Glutamatergic neuron (in vitro differentiated cells): ENCODE data around the gene CLEC19A. TPM values are rescaled to one million over a fixed set of nuclear protein-coding genes. Genes with fewer than 3 reads are reported as not detected.

Source experiments
- DNase-seq: peaks from one replicate; pipeline ENCODE4 v3.0.0; 2022
- H3K27ac Mint-ChIP-seq: one replicate; pipeline ENCODE4 v1.8.0; 2020; ENCODE audit warnings: mild to moderate bottlenecking, mixed read lengths, inconsistent platforms; ENCODE audit not compliant: unreplicated experiment
- H3K27me3 Mint-ChIP-seq: one replicate; pipeline ENCODE4 v1.8.0; 2020; ENCODE audit warnings: mild to moderate bottlenecking, moderate library complexity, mixed read lengths, inconsistent platforms; ENCODE audit not compliant: unreplicated experiment
- H3K36me3 Mint-ChIP-seq: one replicate; pipeline ENCODE4 v1.8.0; 2020; ENCODE audit warnings: mild to moderate bottlenecking, mixed read lengths, inconsistent platforms; ENCODE audit not compliant: unreplicated experiment
- H3K4me1 Mint-ChIP-seq: one replicate; pipeline ENCODE4 v1.8.0; 2020; ENCODE audit warnings: mild to moderate bottlenecking, low read depth, mixed read lengths, inconsistent platforms; ENCODE audit not compliant: unreplicated experiment
- H3K4me3 Mint-ChIP-seq: one replicate; pipeline ENCODE4 v1.8.0; 2020; ENCODE audit warnings: mild to moderate bottlenecking, mixed read lengths, inconsistent platforms; ENCODE audit not compliant: unreplicated experiment
- H3K9me3 Mint-ChIP-seq: one replicate; pipeline ENCODE4 v1.8.0; 2020; ENCODE audit warnings: mild to moderate bottlenecking, moderate library complexity, mixed read lengths, inconsistent platforms; ENCODE audit not compliant: unreplicated experiment
- total RNA-seq: library from RNA; stranded (reverse); fragmentation: NEBNext Ultra II Directional; extraction: Animal tissue kit (Norgen Biotek cat#: 25700); gene quantifications from one replicate; pipeline ENCODE4 v1.2.1, GENCODE V29; 2021; ENCODE audit not compliant: unreplicated experiment
- TF ChIP-seq, protein P1 (sequence below): fragments of 200-600 bp; sonication (generic); IDR thresholded peaks from one replicate; pipeline ENCODE4 v1.5.0; 2021; ENCODE audit not compliant: partially characterized antibody, unreplicated experiment

Gene CLEC19A
- total RNA-seq, 1 donor from 2014 or later, result not detected

GRCh38 chr16:19240494-19240893, 45.0 kb upstream of the CLEC19A start:
- DNase-seq, result no peak
- H3K4me3 Mint-ChIP-seq, result no peak overlapping the region
- TF ChIP-seq, protein P1, sequence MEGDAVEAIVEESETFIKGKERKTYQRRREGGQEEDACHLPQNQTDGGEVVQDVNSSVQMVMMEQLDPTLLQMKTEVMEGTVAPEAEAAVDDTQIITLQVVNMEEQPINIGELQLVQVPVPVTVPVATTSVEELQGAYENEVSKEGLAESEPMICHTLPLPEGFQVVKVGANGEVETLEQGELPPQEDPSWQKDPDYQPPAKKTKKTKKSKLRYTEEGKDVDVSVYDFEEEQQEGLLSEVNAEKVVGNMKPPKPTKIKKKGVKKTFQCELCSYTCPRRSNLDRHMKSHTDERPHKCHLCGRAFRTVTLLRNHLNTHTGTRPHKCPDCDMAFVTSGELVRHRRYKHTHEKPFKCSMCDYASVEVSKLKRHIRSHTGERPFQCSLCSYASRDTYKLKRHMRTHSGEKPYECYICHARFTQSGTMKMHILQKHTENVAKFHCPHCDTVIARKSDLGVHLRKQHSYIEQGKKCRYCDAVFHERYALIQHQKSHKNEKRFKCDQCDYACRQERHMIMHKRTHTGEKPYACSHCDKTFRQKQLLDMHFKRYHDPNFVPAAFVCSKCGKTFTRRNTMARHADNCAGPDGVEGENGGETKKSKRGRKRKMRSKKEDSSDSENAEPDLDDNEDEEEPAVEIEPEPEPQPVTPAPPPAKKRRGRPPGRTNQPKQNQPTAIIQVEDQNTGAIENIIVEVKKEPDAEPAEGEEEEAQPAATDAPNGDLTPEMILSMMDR, result no peak
- peaks cover 2% of the 10 kb centered on the region for H3K9me3 Mint-ChIP-seq
- H3K27ac Mint-ChIP-seq, result no peak overlapping the region
- peaks cover 20% of the 10 kb centered on the region for H3K36me3 Mint-ChIP-seq
- no peaks in the 10 kb centered on the region for H3K4me1 Mint-ChIP-seq
- peaks cover 6% of the 10 kb centered on the region for H3K27me3 Mint-ChIP-seq

DNA sequence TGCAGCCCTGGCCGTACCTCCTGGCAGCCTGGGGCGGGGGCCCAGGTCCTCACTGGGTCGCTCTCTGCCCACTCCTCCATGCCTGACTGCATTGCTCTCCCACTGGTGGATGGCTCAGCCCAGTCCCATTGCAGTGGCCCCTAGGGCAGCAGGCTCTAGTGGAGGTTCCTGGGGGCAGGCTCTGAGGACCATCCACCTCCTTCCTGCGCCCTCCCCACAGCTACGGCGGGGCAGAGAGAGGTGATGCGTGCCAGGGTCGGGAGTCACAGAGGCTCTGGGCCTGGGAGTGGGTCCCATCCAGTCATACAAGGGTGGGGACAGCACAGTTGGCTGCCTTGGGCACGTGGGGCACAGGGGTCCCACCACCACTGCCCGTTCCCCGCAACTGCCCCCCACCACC, 44.0 kb upstream of the CLEC19A start:
- TF ChIP-seq, protein P1, result no peak
- Mint-ChIP-seq H3K36me3 (peaks cover 11% of the 10 kb centered on the region), H3K27ac (no peak overlapping the region), H3K27me3 (peaks cover 6% of the 10 kb centered on the region), H3K4me3 (no peak overlapping the region), H3K4me1 (no peaks in the 10 kb centered on the region), H3K9me3 (peaks cover 2% of the 10 kb centered on the region)
- no peak for DNase-seq

GRCh38 chr16:19242186-19242585, 43.3 kb upstream of the CLEC19A start:
- peaks cover 6% of the 10 kb centered on the region for H3K27me3 Mint-ChIP-seq
- H3K9me3 Mint-ChIP-seq, result peaks cover 2% of the 10 kb centered on the region
- H3K27ac Mint-ChIP-seq, result no peak overlapping the region
- no peaks in the 10 kb centered on the region for H3K4me1 Mint-ChIP-seq
- TF ChIP-seq, protein P1, result no peak
- no peak for DNase-seq
- H3K36me3 Mint-ChIP-seq, result peaks cover 11% of the 10 kb centered on the region
- H3K4me3 Mint-ChIP-seq, result no peak overlapping the region

DNA sequence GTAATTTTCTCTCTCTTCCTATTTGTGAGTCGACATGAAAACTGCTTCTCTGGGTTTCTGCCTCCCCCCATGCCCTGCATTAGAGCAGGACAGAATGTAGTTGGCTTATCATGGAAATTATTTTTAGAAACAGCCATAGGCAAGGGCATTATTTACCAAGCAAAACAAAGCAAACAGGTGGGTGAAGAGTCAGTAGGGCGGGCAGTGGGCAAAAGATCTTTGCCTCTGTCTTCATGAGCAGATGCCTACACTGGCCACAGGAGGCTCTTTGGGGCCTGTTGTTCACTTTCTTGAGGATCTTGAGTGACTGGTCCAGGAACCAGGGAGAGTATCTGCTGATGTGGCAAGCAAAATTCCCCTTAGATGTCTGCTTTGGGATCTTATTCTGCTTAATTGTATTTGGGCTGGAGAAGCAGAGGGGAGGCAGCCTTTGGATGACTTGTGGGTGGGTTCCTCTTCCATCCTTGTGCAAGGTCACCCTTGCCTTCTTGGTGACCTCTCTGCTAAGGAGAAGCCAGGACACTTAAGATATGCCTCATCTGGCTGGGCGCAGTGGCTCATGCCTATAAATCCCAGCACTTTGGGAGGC, 42.5 kb upstream of the CLEC19A start:
- Mint-ChIP-seq H3K9me3 (peaks cover 2% of the 10 kb centered on the region), H3K27me3 (peaks cover 4% of the 10 kb centered on the region), H3K4me1 (no peaks in the 10 kb centered on the region)

DNA sequence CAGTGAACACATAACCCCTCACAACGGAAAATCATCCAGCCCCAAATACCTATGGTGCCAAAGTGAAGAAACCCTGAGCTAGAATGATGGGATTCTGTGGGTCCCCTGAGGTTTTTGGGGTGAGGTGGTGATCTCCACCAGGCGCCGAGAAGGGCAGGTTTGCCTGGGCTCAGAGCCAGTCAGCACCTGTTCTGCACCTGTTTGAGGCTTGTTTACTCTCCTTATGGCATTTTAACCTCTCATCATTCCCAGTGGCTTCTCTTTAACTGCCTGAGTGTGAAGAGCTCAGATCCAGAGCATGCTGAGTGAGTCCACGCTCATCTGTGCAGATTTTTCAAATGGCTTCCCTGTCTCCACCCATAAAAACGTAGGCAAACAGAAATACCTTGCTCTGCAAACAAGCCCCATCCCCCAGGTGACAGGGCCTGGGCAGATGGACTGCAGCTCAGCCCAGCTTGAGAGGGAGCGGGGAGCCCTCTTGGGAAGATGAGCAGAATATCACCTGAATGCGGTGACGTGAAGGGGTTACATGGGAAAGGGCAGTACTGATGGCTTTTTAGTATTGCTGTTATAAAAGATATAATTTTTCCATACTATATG, 40.1 kb upstream of the CLEC19A start:
- DNase-seq, result no peak
- TF ChIP-seq, protein P1, result no peak
- Mint-ChIP-seq H3K4me1 (no peaks in the 10 kb centered on the region), H3K4me3 (no peak overlapping the region), H3K9me3 (peaks cover 2% of the 10 kb centered on the region), H3K27me3 (peaks cover 3% of the 10 kb centered on the region), H3K27ac (no peak overlapping the region), H3K36me3 (peaks cover 4% of the 10 kb centered on the region)

More for the DNA sequence above, 42.5 kb upstream of the CLEC19A start:
- Mint-ChIP-seq H3K27ac (no peak overlapping the region), H3K36me3 (peaks cover 4% of the 10 kb centered on the region), H3K4me3 (no peak overlapping the region)
- DNase-seq, result no peak
- TF ChIP-seq, protein P1, result no peak
